WTC11 (cell line): ENCODE data around the gene GLOD5.

Experiments
- ATF3 ChIP-seq: sonication (generic); formaldehyde crosslinking; conservative IDR thresholded peaks from 2 replicates; pipeline ENCODE4 v1.8.1; 2022; ENCODE audit warnings: mild to moderate bottlenecking, missing genetic modification reagents
- CTCF ChIP-seq: fragments of 200-600 bp; IDR thresholded peaks from 2 replicates; pipeline ENCODE4 v1.8.0; 2022; ENCODE audit warnings: antibody characterized with exemption
- ERG ChIP-seq: fragments of 250-450 bp; sonication (Bioruptor Pico); IDR thresholded peaks from 2 replicates; pipeline ENCODE4 v1.8.0; 2021; ENCODE audit warnings: mild to moderate bottlenecking
- ESRRA ChIP-seq: sonication (generic); formaldehyde crosslinking; IDR thresholded peaks from 2 replicates; pipeline ENCODE4 v1.8.1; 2022; ENCODE audit warnings: mild to moderate bottlenecking, missing genetic modification reagents, borderline replicate concordance
- HMGA2 ChIP-seq: fragments of 250-450 bp; sonication (Bioruptor Pico); IDR thresholded peaks from 2 replicates; pipeline ENCODE4 v1.4.0; 2021; ENCODE audit warnings: mild to moderate bottlenecking, moderate library complexity
- HMGXB4 ChIP-seq: sonication (generic); formaldehyde crosslinking; IDR thresholded peaks from 2 replicates; pipeline ENCODE4 v1.8.1; 2023; ENCODE audit warnings: mild to moderate bottlenecking, moderate library complexity, missing genetic modification reagents
- MLX ChIP-seq: sonication (generic); formaldehyde crosslinking; IDR thresholded peaks from 2 replicates; pipeline ENCODE4 v1.8.1; 2023; ENCODE audit warnings: mild to moderate bottlenecking, missing genetic modification reagents, moderate library complexity
- NR2C2 ChIP-seq: sonication (generic); formaldehyde crosslinking; IDR thresholded peaks from 2 replicates; pipeline ENCODE4 v1.8.0; 2022; ENCODE audit warnings: mild to moderate bottlenecking, missing genetic modification reagents
- NR3C1 ChIP-seq: sonication (generic); formaldehyde crosslinking; conservative IDR thresholded peaks from 2 replicates; pipeline ENCODE4 v1.8.1; 2023; ENCODE audit warnings: low read depth, mild to moderate bottlenecking, missing genetic modification reagents
- SMAD4 ChIP-seq: sonication (generic); formaldehyde crosslinking; IDR thresholded peaks from 2 replicates; pipeline ENCODE4 v1.8.0; 2022; ENCODE audit warnings: mild to moderate bottlenecking, missing genetic modification reagents
- USF2 ChIP-seq: sonication (generic); formaldehyde crosslinking; IDR thresholded peaks from 2 replicates; pipeline ENCODE4 v1.8.1; 2023; ENCODE audit warnings: mild to moderate bottlenecking, missing genetic modification reagents, moderate library complexity
- ZBTB43 ChIP-seq: sonication (generic); formaldehyde crosslinking; IDR thresholded peaks from 2 replicates; pipeline ENCODE4 v1.8.1; 2023; ENCODE audit warnings: mild to moderate bottlenecking, missing genetic modification reagents
- ZNF219 ChIP-seq: sonication (generic); formaldehyde crosslinking; IDR thresholded peaks from 2 replicates; pipeline ENCODE4 v1.8.0; 2023; ENCODE audit warnings: missing genetic modification reagents, mild to moderate bottlenecking, borderline replicate concordance
- ZNF232 ChIP-seq: sonication (generic); formaldehyde crosslinking; IDR thresholded peaks from 2 replicates; pipeline ENCODE4 v1.8.0; 2022; ENCODE audit warnings: mild to moderate bottlenecking, missing genetic modification reagents

GRCh38 chrX:48786341-48786800 is 24.8 kb downstream of the GLOD5 start, which contains the start of gene GATA1:
- TF ChIP-seq HMGA2 (CRISPR knock-in tag), result no peak
- TF ChIP-seq CTCF, result no peak
- no peak for TF ChIP-seq ATF3
- TF ChIP-seq USF2, result no peak
- no peak for TF ChIP-seq MLX (CRISPR knock-in tag)
- TF ChIP-seq HMGXB4, result no peak
- TF ChIP-seq NR3C1, result no peak
- no peak for TF ChIP-seq NR2C2
- TF ChIP-seq ZNF232 (CRISPR knock-in tag), result no peak
- no peak for TF ChIP-seq ESRRA (CRISPR knock-in tag)
- no peak for TF ChIP-seq ERG (CRISPR knock-in tag)
- TF ChIP-seq ZNF219 (CRISPR knock-in tag), result no peak
- TF ChIP-seq SMAD4, result no peak
- TF ChIP-seq ZBTB43 (CRISPR knock-in tag), result no peak
